Measurements from ENCODE around the gene COL23A1.

GRCh38 chr5:178360222-178360925 is 229.8 kb downstream of the COL23A1 start:
- TF ChIP-seq ELK4 (IDR thresholded peaks at IDR 0.05; ENCODE audit: borderline replicate concordance, low read depth, low read length) (no peak), GLI2 (tag by site-specific recombination; IDR thresholded peaks at IDR 0.05; ENCODE audit: borderline replicate concordance, low read depth) (no peak), PRDM10 (tag by site-specific recombination; IDR thresholded peaks at IDR 0.05) (no peak), CTCF (tag by site-specific recombination; IDR thresholded peaks at IDR 0.05) (no peak), ZBTB1 (tag by site-specific recombination; IDR thresholded peaks at IDR 0.05) (no peak), ZNF114 (tag by site-specific recombination; IDR thresholded peaks at IDR 0.05) (no peak), SETDB1 (IDR thresholded peaks at IDR 0.05; ENCODE audit: insufficient read length, low read length) (no peak)
- TF ChIP-seq, protein P1, sequence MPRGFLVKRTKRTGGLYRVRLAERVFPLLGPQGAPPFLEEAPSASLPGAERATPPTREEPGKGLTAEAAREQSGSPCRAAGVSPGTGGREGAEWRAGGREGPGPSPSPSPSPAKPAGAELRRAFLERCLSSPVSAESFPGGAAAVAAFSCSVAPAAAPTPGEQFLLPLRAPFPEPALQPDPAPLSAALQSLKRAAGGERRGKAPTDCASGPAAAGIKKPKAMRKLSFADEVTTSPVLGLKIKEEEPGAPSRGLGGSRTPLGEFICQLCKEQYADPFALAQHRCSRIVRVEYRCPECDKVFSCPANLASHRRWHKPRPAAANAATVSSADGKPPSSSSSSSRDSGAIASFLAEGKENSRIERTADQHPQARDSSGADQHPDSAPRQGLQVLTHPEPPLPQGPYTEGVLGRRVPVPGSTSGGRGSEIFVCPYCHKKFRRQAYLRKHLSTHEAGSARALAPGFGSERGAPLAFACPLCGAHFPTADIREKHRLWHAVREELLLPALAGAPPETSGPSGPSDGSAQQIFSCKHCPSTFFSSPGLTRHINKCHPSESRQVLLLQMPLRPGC (tag by site-specific recombination; IDR thresholded peaks at IDR 0.05), result no peak
- TF ChIP-seq, protein P2, sequence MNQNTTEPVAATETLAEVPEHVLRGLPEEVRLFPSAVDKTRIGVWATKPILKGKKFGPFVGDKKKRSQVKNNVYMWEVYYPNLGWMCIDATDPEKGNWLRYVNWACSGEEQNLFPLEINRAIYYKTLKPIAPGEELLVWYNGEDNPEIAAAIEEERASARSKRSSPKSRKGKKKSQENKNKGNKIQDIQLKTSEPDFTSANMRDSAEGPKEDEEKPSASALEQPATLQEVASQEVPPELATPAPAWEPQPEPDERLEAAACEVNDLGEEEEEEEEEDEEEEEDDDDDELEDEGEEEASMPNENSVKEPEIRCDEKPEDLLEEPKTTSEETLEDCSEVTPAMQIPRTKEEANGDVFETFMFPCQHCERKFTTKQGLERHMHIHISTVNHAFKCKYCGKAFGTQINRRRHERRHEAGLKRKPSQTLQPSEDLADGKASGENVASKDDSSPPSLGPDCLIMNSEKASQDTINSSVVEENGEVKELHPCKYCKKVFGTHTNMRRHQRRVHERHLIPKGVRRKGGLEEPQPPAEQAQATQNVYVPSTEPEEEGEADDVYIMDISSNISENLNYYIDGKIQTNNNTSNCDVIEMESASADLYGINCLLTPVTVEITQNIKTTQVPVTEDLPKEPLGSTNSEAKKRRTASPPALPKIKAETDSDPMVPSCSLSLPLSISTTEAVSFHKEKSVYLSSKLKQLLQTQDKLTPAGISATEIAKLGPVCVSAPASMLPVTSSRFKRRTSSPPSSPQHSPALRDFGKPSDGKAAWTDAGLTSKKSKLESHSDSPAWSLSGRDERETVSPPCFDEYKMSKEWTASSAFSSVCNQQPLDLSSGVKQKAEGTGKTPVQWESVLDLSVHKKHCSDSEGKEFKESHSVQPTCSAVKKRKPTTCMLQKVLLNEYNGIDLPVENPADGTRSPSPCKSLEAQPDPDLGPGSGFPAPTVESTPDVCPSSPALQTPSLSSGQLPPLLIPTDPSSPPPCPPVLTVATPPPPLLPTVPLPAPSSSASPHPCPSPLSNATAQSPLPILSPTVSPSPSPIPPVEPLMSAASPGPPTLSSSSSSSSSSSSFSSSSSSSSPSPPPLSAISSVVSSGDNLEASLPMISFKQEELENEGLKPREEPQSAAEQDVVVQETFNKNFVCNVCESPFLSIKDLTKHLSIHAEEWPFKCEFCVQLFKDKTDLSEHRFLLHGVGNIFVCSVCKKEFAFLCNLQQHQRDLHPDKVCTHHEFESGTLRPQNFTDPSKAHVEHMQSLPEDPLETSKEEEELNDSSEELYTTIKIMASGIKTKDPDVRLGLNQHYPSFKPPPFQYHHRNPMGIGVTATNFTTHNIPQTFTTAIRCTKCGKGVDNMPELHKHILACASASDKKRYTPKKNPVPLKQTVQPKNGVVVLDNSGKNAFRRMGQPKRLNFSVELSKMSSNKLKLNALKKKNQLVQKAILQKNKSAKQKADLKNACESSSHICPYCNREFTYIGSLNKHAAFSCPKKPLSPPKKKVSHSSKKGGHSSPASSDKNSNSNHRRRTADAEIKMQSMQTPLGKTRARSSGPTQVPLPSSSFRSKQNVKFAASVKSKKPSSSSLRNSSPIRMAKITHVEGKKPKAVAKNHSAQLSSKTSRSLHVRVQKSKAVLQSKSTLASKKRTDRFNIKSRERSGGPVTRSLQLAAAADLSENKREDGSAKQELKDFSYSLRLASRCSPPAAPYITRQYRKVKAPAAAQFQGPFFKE (tag by site-specific recombination; IDR thresholded peaks at IDR 0.05; ENCODE audit: borderline replicate concordance), result no peak

All from HEK293 (cell line).